ENCODE measurements around the gene ESYT1.

DNA sequence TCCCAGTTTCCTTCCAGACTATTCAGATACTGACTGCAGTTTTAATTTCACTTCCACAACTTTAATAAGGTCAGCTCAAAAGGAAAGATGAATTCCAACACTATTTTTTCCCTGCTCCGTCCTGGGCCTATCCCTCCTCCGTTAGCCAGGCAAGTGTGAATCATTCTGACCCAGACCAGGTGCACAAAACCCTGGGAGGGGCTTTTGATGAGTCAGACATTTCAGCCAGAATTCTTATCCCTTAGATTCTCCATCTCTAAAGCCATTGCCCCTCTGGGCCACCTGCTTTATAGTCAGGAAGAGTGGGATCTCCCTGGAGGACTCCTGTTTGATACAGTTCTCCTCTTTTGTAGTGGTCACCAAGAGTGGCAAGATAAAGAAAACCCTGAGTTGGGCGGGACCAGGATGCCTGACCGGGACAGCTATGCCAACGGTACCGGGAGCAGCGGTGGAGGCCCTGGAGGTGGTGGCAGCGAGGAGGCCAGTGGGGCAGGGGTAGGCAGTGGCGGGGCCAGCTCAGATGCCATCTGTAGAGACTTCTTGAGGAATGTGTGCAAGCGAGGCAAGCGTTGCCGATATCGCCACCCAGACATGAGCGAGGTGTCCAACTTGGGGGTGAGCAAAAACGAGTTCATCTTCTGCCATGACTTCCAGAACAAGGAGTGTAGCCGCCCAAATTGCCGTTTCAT lies 7.8 kb upstream of the ESYT1 start:
- TF ChIP-seq ZNF274 (IDR thresholded peaks at IDR 0.05; ENCODE audit: low read depth, low read length): no peak
- TF ChIP-seq SUZ12 (IDR thresholded peaks at IDR 0.05; ENCODE audit: extremely low read depth, insufficient read depth, insufficient read length): no peak

All from NT2/D1 (cell line).